ENCODE results near the gene VPS72. TPM values are rescaled to one million over a fixed set of nuclear protein-coding genes. Genes with fewer than 3 reads are reported as not detected.

VPS72 gene
- total and polyA plus RNA-seq, 2 of the 13 experiments (the other 11 are each of a cell fraction or from before 2014, with no cell fraction given), result 33.7 to 34.5 TPM

DNA sequence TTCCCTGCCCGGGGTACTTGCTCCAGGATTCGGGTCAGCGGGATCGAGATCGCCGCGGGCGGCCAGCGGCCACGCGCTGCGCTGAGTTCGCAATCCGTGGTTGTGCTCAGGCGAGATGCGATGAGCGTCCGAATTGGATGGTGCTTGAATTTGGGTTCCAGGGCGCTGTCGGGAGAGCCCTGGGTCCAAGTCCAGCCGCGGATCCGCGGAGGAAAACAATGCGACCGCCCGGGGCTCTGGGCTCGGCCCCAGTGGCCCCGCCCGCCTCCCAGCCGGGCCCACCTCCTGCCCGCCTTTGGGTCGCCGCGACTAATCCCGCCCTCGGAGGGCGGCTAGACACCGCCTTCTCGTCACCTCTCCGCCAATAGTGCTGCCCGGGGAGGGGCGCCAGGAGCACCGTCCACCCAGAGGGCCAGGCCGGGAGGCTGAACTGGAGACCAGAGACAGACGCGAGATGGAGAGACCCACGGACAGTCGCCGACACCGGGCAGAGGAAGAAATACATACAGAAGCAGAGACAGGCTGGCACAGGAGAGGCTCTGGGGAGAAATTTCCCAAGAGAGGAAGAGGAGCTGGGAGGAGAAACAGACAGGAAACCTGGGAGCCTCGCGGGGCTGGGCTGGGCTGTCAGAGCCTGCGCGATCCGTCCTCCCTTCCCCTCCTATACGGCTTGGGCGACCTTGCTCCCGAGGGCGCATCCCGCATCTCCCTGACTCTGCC is 43.4 kb downstream of the VPS72 start, which contains the start of gene SEMA6C (continued):
- TF ChIP-seq, protein P1, sequence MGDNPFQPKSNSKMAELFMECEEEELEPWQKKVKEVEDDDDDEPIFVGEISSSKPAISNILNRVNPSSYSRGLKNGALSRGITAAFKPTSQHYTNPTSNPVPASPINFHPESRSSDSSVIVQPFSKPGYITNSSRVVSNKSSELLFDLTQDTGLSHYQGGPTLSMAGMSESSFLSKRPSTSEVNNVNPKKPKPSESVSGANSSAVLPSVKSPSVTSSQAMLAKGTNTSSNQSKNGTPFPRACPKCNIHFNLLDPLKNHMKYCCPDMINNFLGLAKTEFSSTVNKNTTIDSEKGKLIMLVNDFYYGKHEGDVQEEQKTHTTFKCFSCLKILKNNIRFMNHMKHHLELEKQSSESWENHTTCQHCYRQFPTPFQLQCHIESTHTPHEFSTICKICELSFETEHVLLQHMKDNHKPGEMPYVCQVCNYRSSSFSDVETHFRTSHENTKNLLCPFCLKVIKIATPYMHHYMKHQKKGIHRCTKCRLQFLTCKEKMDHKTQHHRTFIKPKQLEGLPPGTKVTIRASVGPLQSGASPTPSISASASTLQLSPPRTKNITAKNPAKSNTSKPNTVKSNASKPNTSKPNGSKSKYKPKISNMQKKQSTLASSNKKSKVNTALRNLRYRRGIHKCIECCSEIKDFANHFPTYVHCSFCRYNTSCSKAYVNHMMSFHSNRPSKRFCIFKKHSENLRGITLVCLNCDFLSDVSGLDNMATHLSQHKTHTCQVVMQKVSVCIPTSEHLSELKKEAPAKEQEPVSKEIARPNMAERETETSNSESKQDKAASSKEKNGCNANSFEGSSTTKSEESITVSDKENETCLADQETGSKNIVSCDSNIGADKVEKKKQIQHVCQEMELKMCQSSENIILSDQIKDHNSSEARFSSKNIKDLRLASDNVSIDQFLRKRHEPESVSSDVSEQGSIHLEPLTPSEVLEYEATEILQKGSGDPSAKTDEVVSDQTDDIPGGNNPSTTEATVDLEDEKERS (CRISPR knock-in tag; IDR thresholded peaks at IDR 0.05), result peak; percentile 41; the same call in 1 of the 2 replicates
- TF ChIP-seq ZNF883 (CRISPR knock-in tag; IDR thresholded peaks at IDR 0.05; ENCODE audit: not compliant biosample characterization) (peak; percentile 16), HNRNPLL (IDR thresholded peaks at IDR 0.05; ENCODE audit: low read depth, low read length, poor library complexity, severe bottlenecking) (peak; percentile 84), SP1 (IDR thresholded peaks at IDR 0.05) (no peak), SP1 (CRISPR knock-in tag; IDR thresholded peaks at IDR 0.05) (peak; percentile 93), KMT2A (CRISPR knock-in tag; IDR thresholded peaks at IDR 0.05) (no peak), TBX2 (CRISPR knock-in tag; IDR thresholded peaks at IDR 0.05; ENCODE audit: borderline replicate concordance) (peak; percentile 97), ZSCAN25 (CRISPR knock-in tag; IDR thresholded peaks at IDR 0.05) (peak; percentile 86), MEIS2 (CRISPR knock-in tag; IDR thresholded peaks at IDR 0.05) (no peak), HOXA5 (CRISPR knock-in tag; IDR thresholded peaks at IDR 0.05) (peak; percentile 47; the same call in 1 of the 2 replicates), SALL1 (CRISPR knock-in tag; IDR thresholded peaks at IDR 0.05) (peak; percentile 5; the same call in 1 of the 2 replicates), ZBTB42 (CRISPR knock-in tag; IDR thresholded peaks at IDR 0.05) (no peak), ZNF766 (CRISPR knock-in tag; IDR thresholded peaks at IDR 0.05; ENCODE audit: borderline replicate concordance) (peak; percentile 38; the same call in 1 of the 2 replicates), ZEB1 (IDR thresholded peaks at IDR 0.05; ENCODE audit: insufficient replicate concordance, low read depth) (peak; percentile 58), ZNF570 (CRISPR knock-in tag; IDR thresholded peaks at IDR 0.05; ENCODE audit: borderline replicate concordance) (no peak), ZNF235 (CRISPR knock-in tag; IDR thresholded peaks at IDR 0.05; ENCODE audit: borderline replicate concordance) (peak; percentile 23; the same call in 1 of the 2 replicates), GTF2F1 (IDR thresholded peaks at IDR 0.05; ENCODE audit: low read length) (no peak), ZKSCAN8 (CRISPR knock-in tag; IDR thresholded peaks at IDR 0.05; ENCODE audit: borderline replicate concordance) (0 out of 2 replicates have a peak, but pooled peaks have one; percentile 43)
- TF ChIP-seq, protein P2, sequence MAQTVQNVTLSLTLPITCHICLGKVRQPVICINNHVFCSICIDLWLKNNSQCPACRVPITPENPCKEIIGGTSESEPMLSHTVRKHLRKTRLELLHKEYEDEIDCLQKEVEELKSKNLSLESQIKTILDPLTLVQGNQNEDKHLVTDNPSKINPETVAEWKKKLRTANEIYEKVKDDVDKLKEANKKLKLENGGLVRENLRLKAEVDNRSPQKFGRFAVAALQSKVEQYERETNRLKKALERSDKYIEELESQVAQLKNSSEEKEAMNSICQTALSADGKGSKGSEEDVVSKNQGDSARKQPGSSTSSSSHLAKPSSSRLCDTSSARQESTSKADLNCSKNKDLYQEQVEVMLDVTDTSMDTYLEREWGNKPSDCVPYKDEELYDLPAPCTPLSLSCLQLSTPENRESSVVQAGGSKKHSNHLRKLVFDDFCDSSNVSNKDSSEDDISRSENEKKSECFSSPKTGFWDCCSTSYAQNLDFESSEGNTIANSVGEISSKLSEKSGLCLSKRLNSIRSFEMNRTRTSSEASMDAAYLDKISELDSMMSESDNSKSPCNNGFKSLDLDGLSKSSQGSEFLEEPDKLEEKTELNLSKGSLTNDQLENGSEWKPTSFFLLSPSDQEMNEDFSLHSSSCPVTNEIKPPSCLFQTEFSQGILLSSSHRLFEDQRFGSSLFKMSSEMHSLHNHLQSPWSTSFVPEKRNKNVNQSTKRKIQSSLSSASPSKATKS (CRISPR knock-in tag; IDR thresholded peaks at IDR 0.05), result peak; percentile 23; the same call in 1 of the 2 replicates
- TF ChIP-seq, protein P3, sequence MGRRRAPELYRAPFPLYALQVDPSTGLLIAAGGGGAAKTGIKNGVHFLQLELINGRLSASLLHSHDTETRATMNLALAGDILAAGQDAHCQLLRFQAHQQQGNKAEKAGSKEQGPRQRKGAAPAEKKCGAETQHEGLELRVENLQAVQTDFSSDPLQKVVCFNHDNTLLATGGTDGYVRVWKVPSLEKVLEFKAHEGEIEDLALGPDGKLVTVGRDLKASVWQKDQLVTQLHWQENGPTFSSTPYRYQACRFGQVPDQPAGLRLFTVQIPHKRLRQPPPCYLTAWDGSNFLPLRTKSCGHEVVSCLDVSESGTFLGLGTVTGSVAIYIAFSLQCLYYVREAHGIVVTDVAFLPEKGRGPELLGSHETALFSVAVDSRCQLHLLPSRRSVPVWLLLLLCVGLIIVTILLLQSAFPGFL (CRISPR knock-in tag; IDR thresholded peaks at IDR 0.05), result no peak

Data from HepG2 (cell line).